HG03378 (cell line): Measurements from ENCODE around the gene NCBP3.

Experiments used
- ATAC-seq: cut with Tn5 transposase; IDR thresholded peaks from one replicate; pipeline ENCODE4 v1.9.1; 2021; ENCODE audit warnings: mild to moderate bottlenecking, moderate library complexity; ENCODE audit not compliant: unreplicated experiment

Gene NCBP3, protein sequence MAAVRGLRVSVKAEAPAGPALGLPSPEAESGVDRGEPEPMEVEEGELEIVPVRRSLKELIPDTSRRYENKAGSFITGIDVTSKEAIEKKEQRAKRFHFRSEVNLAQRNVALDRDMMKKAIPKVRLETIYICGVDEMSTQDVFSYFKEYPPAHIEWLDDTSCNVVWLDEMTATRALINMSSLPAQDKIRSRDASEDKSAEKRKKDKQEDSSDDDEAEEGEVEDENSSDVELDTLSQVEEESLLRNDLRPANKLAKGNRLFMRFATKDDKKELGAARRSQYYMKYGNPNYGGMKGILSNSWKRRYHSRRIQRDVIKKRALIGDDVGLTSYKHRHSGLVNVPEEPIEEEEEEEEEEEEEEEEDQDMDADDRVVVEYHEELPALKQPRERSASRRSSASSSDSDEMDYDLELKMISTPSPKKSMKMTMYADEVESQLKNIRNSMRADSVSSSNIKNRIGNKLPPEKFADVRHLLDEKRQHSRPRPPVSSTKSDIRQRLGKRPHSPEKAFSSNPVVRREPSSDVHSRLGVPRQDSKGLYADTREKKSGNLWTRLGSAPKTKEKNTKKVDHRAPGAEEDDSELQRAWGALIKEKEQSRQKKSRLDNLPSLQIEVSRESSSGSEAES

DNA sequence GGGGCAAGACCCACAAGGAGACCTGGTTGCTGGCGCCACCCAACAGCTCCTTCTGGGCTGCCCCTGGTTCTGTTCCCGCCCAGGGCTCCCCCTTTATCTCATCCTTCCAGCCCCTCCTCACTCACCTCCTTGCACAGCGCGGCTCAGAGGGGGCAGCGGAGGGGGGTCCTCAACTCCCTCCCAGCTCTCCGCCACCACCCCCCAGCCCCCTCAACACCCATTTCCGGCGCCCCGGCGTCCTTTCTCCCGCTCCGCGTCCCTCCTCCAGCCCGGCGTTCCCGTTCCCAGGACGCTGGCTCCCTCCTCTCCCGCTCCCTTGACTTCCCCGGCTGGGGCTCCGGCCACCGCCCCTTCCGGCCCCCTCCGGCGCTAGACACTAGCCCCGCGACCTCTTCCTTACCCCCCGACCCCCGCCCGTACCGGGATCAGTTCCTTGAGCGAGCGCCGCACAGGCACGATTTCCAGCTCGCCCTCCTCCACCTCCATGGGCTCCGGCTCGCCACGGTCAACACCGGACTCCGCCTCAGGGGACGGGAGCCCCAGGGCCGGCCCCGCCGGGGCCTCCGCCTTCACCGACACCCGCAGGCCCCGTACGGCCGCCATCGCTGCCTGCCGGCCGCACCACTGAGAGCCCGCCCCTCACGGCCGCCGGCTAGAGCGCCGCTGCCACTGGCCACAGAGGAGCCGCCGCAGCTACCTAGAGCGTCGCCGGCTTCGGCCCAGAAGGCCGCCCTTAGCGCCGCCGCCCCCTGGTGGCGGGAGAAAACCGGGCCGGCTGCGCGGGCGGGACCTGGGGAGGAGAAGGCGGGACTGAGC, at the start of gene NCBP3:
Gene NCBP3, minus strand, starts transcription at position 626 of the 816 bp plus-strand sequence. Its CDS starts 23 bp downstream, at position 603.
- ATAC-seq = peak; percentile 58

DNA sequence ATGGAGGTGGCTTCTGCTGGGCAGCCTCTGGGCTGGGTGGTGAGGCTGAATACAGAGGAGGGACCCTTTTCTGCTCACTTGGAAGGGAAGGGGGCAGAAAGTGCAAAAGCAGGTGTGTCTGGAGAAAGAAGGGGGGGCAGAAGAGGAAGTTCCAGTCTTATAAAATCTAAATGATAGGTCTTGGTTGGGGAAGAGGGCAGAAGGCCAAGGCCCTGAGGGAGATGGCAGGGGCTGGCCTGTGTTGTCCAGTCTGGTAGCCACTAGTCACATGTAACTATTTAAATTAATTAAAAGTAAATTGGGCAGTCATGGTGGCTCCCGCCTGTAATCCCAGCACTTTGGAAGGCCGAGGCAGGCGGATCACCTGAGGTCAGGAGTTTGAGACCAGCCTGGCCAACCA, 49.3 kb upstream of the NCBP3 start:
- ATAC-seq = no peak

DNA sequence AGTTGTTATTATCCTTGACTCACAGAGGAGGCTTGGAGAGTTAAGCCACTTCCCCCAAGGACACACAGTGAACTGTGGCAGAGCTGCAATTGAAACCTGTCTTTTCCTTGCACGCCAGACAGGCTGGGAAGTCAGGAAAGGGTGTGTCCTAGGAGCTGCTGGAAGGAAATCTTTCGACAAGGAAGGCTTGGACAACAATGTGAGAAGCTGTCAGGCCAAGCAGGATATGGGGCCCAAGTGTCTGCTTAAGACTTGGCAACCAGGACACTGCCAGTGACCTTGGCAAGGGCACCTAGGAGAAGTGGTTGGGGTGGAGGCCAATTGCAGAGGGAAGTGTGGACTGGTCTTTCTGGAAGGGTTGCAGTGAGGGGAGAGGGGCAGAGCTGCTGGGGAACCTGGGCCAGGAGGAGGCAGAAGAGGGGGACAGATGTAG, 48.9 kb upstream of the NCBP3 start:
- no peak for ATAC-seq

DNA sequence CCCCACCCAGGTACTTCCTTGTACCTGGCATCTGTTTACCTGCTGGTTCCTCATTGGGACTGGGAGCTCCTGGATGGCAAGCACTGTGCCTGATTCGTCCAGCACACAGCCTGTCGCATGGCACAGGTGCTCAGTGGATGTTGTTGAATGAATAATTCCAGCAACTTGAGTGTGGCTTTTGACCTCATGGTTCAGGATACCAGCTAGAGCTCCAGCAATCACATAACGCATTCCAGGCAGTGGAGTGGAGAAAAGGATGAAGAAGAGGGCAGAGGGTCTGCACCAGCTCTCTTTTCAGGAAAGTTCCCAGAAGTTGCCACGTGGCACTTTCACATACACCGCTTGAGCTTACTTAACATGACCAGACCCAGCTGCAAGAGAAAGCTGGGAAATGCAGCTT, 48.1 kb upstream of the NCBP3 start:
- no peak for ATAC-seq

DNA sequence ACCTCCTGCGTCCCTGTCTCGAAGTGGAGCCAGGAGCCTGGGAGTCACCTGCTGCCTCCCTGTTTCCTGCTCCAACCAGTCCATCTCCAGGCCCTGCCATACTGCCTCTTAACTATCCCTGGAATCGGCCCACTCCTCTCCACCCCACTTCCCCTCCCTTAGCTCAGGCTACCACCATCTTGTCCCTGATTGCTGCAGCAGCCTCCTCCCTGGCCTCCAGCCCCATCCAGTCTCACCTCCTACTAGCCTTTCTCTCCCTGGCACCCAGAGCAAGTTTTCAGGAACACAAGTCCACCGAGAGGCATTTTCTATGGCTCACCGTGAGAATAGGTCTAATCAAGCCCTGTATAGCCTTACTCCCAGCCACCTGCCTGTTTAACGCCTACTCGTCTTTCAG, 47.7 kb upstream of the NCBP3 start:
- no peak for ATAC-seq

DNA sequence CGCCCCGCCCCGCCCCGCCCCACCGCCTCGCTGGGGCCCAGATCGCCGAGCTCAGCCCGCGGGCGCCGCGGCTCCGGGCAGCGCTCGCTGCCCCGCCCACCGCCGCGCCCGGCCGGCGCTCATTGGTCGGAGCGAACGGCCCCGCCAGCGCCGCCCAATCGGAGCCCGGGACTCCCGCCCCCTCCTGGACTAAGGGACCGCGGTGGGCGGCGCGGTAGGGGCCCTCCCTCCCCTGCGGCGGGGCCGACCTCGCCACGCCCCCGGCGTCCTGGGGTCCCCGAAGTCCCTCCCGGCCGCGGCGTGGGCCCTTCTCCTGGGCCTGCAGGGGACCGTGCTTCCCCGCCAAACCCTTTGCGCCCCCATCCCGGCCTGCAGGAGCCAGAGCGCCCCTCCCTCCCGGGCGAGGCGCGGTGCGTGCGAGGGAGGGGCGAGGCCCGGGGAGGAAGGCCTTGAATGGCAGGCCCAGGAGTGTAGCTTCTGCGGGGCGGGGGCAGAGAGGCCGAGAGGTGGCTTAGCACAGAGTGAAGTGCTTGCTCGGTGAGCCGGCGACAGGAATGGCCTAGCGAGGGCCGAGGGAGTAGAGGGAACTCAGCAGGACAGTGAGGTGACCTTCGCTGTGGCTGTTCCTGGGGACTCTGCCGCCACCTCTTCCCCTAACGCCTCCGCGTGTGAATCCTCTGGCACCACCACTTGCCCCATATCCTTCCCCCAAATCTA, 47.1 kb upstream of the NCBP3 start, which contains the start of gene CAMKK1:
Gene CAMKK1, minus strand, starts transcription at position 51 of the 717 bp plus-strand sequence. CDS start 7,366 bp downstream, outside the sequence.
- ATAC-seq = peak; percentile 42

DNA sequence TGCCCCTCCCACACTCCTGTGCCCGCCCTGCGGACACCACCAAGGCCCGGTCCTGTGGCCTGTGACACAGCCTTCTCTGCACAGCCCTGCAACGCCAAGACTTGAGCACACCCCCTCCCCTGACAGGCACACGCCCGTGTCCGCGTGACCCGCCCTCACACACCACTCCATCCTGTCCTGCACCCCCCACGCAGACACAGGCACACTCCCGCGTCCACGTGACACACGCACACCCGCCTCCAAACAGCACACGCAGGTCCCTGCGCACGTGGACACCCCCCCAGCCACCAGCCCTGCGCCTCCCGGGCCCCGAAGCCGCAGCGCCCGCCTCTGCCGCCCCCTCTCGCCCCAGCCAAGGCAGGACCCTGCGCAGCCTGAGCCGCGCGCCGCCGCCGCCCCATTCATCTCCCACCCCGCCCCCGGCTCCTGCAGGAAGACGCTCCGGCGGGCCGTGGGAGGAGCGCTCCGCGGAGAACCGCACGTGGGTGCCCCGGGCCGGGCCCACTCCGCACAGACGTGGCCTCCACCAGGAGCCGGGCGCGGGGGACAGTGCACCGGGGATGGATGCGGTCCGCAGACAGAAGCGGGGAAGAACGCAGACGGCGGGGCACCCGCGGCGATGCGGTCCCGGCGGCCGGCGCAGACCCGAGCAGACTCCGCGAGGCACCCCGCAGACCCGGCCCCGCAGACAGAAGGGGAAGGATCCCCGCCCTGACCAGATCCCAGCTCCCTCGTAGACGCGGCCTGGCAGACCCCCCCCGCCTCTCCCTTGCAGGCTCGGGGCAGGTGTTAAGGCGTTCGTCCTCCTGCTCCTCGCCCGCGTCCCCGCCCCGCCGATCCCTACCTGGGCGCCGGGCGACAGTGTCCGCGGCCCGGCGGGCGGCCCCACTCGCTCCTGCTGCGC, 46.3 kb upstream of the NCBP3 start:
- ATAC-seq = peak; percentile 13

DNA sequence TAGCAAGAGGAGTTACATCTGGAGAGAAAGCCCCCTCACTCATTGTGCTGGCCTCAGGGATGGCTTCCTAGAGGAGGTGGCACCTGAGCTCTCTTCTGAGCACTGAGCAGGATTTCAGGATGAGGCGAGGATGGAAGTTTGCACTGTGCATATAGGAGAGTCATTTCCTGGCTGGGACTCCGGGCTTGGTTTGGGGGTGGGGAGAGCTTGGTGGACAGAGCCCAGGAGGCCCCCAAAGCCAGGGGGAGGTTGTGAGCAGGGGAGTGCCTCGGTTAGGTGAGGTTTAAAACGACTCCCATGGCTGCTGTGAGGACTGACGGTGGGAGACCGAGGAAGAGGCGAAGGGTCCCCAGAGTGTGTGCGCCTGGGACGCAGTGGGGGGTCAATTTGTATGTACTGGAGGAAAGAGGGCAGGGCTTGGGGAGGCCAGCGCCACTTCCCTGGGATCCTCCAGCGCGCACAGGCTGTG, 45.6 kb upstream of the NCBP3 start:
- no peak for ATAC-seq

DNA sequence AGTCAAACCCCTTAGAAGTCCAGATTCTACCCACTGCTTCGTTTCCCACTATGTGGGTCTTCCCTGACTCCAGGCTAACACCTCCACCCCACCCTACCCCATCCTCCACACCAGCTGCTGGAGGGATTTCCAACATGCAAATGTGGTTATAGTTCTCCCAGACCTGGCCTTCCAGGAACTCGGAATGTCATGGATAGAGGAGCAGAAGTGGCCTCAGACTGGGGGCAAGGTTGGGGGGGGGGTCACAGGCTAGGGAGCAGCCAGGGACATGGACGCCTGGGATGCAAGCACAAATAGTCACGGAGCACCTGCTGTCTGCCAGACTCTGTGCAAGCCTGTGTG, 44.8 kb upstream of the NCBP3 start:
- no peak for ATAC-seq

DNA sequence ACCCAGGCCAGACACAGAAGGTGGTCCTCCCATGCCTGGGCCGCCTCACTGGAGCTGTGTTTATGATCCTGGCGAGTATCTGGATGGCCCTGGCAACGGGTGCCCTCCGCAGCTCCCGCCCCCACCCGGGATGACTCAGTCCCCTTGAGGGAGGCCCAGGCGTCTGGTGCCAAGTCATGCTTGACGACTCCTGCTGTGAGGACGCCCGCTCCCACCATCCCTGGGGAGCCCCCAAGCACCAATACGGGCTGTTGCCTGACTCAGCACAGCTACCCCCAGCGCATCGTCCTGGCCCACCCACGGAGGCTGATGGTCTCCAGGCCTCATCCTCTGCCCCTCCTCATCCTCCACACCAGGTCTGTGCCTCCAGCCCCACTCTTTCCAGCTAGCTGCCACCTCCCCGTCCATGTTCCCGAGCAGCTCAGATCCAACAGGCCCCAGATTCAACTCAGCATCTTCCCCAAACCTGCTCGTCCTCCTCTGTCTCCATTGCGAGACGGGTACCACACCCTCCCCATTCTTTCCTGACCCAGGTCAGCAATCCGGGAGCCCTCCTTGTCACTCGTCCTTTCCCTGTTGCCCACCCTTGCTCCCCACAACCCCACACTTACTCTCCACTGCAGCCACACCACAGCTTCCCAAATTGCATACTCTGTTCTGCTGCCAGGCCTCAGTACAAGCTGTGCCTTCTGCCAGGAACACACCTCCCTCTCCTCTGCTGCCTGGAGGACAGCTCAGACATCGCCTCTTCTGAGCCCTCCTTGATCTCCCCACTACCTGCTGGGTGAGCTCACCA, 44.2 kb upstream of the NCBP3 start:
- no peak for ATAC-seq

DNA sequence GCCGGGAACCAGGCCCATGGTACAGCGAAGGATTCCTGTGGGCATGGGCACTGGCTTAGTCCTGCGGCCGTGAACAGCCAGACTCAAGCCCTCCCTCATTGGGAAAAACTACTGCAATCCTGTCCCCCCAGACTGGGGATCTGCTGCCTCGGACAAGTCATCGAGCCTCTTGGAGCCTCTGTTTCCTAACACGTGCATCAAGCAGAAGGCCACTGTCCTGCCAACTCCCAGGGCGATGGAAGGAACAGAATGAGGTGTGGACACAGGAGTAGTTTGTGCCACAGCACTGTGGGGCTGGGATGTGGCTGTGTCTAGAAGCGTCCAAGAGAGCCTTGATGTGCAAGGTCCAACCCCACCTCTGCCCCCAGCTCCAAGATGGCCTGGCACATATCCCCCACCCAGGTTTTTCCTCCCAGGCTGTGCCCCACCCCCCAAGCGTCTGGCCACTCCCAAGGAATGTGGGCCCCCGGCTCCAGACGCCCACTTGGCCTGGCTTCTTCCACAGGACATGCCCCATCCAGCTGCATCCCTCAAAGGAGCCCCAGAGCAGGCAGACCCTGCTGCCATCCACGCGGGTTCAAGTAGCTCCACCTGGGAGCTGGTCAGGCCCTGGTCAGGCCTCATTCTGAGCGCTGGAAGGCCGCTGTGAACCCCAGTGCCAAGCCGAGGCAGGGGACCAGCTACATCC, 43.4 kb upstream of the NCBP3 start:
- no peak for ATAC-seq

DNA sequence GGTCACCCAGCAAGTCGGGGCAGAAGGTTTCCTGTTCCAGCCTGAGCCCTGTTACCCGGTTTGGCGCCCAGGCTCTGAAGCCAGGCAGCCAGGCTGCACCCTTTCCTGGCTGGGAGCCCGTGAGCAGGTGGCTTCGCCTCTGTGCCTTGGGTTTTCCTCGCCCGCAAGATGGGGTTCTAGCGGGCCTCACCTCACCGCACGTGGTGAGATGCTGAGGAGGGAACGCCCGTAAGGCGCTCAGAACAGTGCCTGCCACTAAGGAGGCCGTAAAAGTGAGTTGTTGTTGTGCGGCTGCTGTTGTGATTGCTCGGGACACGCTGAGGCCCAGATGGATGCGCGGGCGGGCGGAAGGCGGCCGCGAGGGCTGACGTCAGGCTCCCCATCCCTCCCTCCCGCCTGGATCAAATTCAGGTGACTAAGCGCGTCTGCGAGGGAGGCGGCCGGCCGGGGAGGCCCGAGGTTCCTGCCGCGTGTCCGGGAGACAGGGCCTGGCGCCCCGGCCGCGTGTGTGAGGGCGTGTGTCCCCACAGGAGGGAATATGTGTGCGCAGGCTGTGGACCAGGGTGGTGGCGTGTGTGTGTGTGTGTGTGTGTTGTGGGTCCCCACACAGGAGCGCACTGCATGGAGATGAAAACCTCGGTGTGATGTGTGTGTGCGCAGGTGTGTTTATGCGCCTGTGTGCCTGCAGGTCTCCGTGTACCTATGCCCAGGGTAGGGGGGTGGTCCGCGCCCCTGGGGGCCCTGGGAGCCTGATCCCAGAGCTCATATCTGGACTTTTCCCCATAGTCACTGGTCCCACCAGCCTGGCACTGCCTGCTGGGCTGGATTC, 42.5 kb upstream of the NCBP3 start:
- ATAC-seq = no peak

DNA sequence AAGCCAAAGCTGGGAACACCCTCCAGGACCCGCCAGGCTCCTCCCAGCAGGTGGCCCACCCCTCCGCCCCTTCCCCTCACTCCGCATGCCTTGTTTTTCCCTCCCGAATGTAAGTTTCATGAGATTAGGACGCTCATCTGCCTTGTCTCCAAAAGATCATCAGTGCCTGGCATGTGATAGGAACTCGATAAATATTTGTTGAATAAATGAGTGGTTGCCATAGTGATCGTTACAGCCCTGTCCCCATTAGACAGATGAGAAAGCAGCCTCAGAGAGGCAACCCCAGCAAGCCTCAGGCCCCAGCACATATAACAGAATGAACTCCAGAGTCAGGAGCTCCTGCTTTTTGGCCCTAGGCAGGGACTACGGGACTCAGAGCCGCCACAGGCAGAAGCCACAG, 41.8 kb upstream of the NCBP3 start:
- ATAC-seq = no peak

DNA sequence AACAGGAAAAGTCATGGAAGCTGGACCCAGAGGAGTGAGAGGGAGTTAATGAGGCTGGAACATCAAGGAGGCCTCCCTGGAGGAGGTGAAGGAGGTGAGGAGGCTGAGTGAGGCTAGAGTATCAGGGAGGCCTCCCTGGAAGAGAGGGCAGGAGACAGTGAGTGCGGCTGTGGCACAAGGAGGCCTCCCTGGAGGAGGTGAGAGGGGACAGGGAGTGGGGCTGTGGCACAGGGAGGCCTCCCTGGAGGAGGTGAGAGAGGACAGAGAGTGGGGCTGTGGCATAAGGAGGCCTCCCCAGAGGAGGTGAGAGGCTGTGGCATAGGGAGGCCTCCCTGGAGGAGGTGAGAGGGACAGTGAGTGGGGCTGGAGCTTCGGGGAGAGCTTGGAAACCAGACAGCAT, 41.3 kb upstream of the NCBP3 start:
- ATAC-seq = no peak

DNA sequence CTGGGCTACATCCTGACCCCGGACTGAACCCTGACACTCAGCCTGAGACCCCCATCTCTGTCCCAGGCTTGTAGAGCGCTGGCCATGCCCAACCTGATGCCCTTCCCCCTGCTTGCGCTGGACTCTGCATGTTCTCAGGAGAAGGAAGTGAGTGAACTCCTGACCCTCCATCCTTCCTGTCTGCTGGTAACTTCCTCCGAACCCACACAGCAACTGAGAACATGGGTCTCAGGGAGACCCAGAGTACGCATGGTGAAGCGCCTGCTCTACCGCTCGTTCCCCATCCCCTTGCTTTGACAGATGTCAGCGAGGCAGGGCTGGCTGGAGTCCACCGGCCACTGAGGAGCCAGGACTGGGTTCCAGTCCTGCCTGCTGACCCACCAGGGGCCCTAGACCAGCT, 40.7 kb upstream of the NCBP3 start:
- ATAC-seq = no peak

DNA sequence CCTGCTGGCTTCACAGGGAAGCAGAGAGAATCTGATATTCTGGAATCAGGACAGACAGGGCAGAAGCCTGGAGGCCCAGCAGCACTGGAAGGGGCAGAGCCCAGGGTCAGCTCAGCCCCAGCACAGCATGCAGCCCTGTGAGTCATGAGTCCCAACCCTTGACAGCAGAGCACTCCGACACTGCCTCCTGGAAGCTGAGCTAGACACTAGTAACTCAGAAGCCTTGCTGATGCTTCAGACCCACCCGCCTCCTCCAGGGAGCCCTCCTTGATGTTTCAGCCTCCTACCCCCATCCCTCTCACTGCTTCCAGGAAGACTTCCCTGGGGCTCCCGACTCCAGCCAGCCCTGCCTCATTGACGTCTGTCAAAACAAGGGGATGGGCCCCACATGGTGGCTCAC, 39.9 kb upstream of the NCBP3 start:
- ATAC-seq = no peak

DNA sequence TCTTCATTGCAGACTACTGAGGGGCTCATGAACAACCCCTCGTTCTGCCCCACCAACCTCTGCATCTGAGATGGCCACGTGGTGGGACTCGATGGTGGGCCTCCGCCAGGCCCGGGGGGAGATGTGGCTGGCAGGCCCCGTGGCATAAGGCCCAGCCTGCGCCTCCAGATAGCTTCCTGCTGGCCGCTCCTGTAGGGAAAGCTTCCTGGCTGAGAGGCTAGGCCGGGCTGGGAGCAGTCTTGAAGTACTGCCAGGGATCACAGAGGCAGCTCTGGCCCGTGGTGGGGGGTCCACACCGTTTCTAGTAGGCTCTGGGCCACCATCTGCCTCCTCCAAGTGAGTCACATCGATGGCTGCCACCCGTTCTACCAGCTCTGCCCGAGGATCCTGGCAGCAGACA, 39.2 kb upstream of the NCBP3 start:
- ATAC-seq = no peak

DNA sequence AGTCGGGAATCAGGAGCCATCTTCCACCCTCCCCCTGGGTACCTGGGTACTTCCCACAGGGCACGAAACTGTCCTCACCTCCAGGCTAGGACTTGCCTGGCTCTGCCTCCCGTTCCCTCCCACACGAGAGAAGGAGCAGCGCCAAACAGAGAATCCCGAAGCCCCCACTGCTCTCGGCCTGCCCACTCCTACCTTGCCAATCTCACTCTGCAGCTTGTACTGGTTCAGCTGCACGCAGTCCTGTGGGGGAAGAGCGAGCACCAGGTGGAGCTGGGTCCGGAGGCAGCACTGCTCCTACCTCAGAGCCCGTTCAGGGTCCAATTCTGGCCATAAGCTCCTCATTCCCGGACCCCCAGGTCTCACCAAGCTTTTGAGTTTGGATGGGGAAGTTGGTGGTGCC, 38.1 kb upstream of the NCBP3 start:
- no peak for ATAC-seq
